ENCODE data around the gene MAPKAPK3. TPM values are rescaled to one million over a fixed set of nuclear protein-coding genes. Genes with fewer than 3 reads are reported as not detected.
"Not testable (repeated sequence)": the region's sequence is repeated elsewhere in the genome, so short reads cannot be mapped to it uniquely, and the experiment has no call there.

Gene MAPKAPK3
- total RNA-seq, 1 donor from 2014 or later, result 23.7 TPM

- no peak for DNase-seq (ENCODE audit: low spot score in 2 of 2)
- H3K36me3 ChIP-seq, result no peaks in the 10 kb centered on the region
- H3K27ac ChIP-seq, result no peak overlapping the region
- intact Hi-C loops (cut with DNase I), result loop anchor here (10.0 kb wide), 1 partner anchor 699 kb away; no protein-coding TSS in a partner anchor
- no peak overlapping the region for H3K4me3 ChIP-seq
- TF ChIP-seq CTCF (IDR thresholded peaks at IDR 0.05), result no peak
- H3K4me1 ChIP-seq, result no peaks in the 10 kb centered on the region
- no peaks in the 10 kb centered on the region for H3K27me3 ChIP-seq
- H3K9me3 ChIP-seq, result no peaks in the 10 kb centered on the region
Observed at GRCh38 chr3:50676031-50676705, 59.2 kb downstream of the MAPKAPK3 start.

- Histone ChIP-seq H3K4me3 (no peak overlapping the region), H3K27ac (no peak overlapping the region), H3K27me3 (no peaks in the 10 kb centered on the region), H3K4me1 (no peaks in the 10 kb centered on the region), H3K36me3 (no peaks in the 10 kb centered on the region), H3K9me3 (no peaks in the 10 kb centered on the region)
- no peak for DNase-seq (ENCODE audit: low spot score in 2 of 2)
- intact Hi-C loops (cut with DNase I), result no loop called here
- TF ChIP-seq CTCF (IDR thresholded peaks at IDR 0.05), result no peak
Observed at GRCh38 chr3:50687127-50687751, 70.3 kb downstream of the MAPKAPK3 start.

GRCh38 chr3:50687916-50688315, 71.0 kb downstream of the MAPKAPK3 start:
- no peak overlapping the region for H3K4me3 ChIP-seq
- no peak for TF ChIP-seq CTCF (IDR thresholded peaks at IDR 0.05)
- DNase-seq (ENCODE audit: low spot score in 2 of 2), result no peak
- intact Hi-C loops (cut with DNase I), result no loop called here
- H3K27ac ChIP-seq, result no peak overlapping the region
- H3K9me3 ChIP-seq, result no peaks in the 10 kb centered on the region
- no peaks in the 10 kb centered on the region for H3K27me3 ChIP-seq
- no peaks in the 10 kb centered on the region for H3K36me3 ChIP-seq
- H3K4me1 ChIP-seq, result no peaks in the 10 kb centered on the region

- H3K4me3 ChIP-seq; H3K9me3 ChIP-seq; H3K27ac ChIP-seq; H3K4me1 ChIP-seq; DNase-seq (ENCODE audit: low spot score in 2 of 2); H3K27me3 ChIP-seq; intact Hi-C loops (cut with DNase I); H3K36me3 ChIP-seq: not testable (repeated sequence)
Observed at GRCh38 chr3:50688602-50689001, 71.7 kb downstream of the MAPKAPK3 start.

GRCh38 chr3:50689558-50689957, 72.6 kb downstream of the MAPKAPK3 start:
- DNase-seq (ENCODE audit: low spot score in 2 of 2), result no peak
- H3K4me3 ChIP-seq, result no peak overlapping the region
- no peak overlapping the region for H3K27ac ChIP-seq

More at GRCh38 chr3:50689558-50689957, 72.6 kb downstream of the MAPKAPK3 start:
- intact Hi-C loops (cut with DNase I), result no loop called here
- Histone ChIP-seq H3K4me1 (no peaks in the 10 kb centered on the region), H3K36me3 (no peaks in the 10 kb centered on the region), H3K9me3 (no peaks in the 10 kb centered on the region), H3K27me3 (no peaks in the 10 kb centered on the region)
- no peak for TF ChIP-seq CTCF (IDR thresholded peaks at IDR 0.05)
